Liver (tissue), 9 donors: ENCODE measurements around the gene MXRA8. TPM values are rescaled to one million over a fixed set of nuclear protein-coding genes. Genes with fewer than 3 reads are reported as not detected.

Experiments used
- DNase-seq: peaks from one replicate; pipeline ENCODE4 v3.0.0-alpha.2; 2017; ENCODE audit warnings: low spot score
- H3K27ac ChIP-seq, 2 donors: one replicate each; pipeline ENCODE4 v1.7.0; 2013; ENCODE audit warnings: inconsistent platforms in 2 of 2, low read length in 2 of 2, control low read depth in 1 of 2, low read depth in 1 of 2, mild to moderate bottlenecking in 1 of 2
- H3K27me3 ChIP-seq, 4 donors: one replicate each; pipeline versions ENCODE4 v1.6.1 to v1.7.0; 2013; ENCODE audit warnings: low read length in 3 of 4, inconsistent platforms in 1 of 4, mild to moderate bottlenecking in 1 of 4, moderate library complexity in 1 of 4; ENCODE audit not compliant: control insufficient read depth in 4 of 4, insufficient read depth in 4 of 4
- H3K36me3 ChIP-seq, 4 donors: one replicate each; pipeline versions ENCODE4 v1.6.1 to v1.7.0; 2013; ENCODE audit warnings: low read length in 3 of 4, mild to moderate bottlenecking in 3 of 4, low read depth in 1 of 4, moderate library complexity in 1 of 4; ENCODE audit not compliant: control insufficient read depth in 4 of 4, insufficient read depth in 3 of 4
- H3K4me1 ChIP-seq, 4 donors: one replicate each; pipeline versions ENCODE4 v1.6.1 to v1.7.0; 2013; ENCODE audit warnings: low read length in 3 of 4, mild to moderate bottlenecking in 3 of 4, moderate library complexity in 1 of 4; ENCODE audit not compliant: control insufficient read depth in 4 of 4, insufficient read depth in 4 of 4
- H3K4me3 ChIP-seq, 3 donors: one replicate each; pipeline versions ENCODE4 v1.6.1 to v1.7.0; 2013; ENCODE audit warnings: low read length in 3 of 3, control low read depth in 1 of 3, low read depth in 1 of 3, mild to moderate bottlenecking in 1 of 3
- H3K9ac ChIP-seq, 2 donors: one replicate each; pipeline ENCODE4 v1.7.0; 2013; ENCODE audit warnings: low read length in 2 of 2, mild to moderate bottlenecking in 2 of 2, moderate library complexity in 2 of 2, control low read depth in 1 of 2, low read depth in 1 of 2
- H3K9me3 ChIP-seq, 4 donors: one replicate each; pipeline versions ENCODE4 v1.6.1 to v1.7.0; 2013; ENCODE audit warnings: low read length in 3 of 4; ENCODE audit not compliant: control insufficient read depth in 4 of 4
- EGR1 ChIP-seq, 2 donors: IDR thresholded peaks; 2 replicates each; pipeline ENCODE4 v1.6.1; 2016 to 2018; ENCODE audit warnings: antibody characterized with exemption in 2 of 2, low read depth in 2 of 2
- FOXA1 ChIP-seq: IDR thresholded peaks from 2 replicates; pipeline ENCODE4 v1.6.1; 2016; ENCODE audit warnings: antibody characterized with exemption
- FOXA2 ChIP-seq: IDR thresholded peaks from 2 replicates; pipeline ENCODE4 v1.6.1; 2016; ENCODE audit warnings: antibody characterized with exemption
- GABPA ChIP-seq, 2 donors: IDR thresholded peaks in 1 of 2; conservative IDR thresholded peaks in 1 of 2; 2 replicates each; pipeline ENCODE4 v1.6.1; 2016; ENCODE audit warnings: antibody characterized with exemption in 2 of 2, mild to moderate bottlenecking in 1 of 2, moderate library complexity in 1 of 2
- HNF4A ChIP-seq, 2 donors: conservative IDR thresholded peaks; 2 replicates each; pipeline ENCODE4 v1.6.1; 2016; ENCODE audit warnings: antibody characterized with exemption in 2 of 2, mild to moderate bottlenecking in 2 of 2
- HNF4G ChIP-seq: IDR thresholded peaks from 2 replicates; pipeline ENCODE4 v1.6.1; 2016; ENCODE audit warnings: antibody characterized with exemption
- JUND ChIP-seq, 2 donors: IDR thresholded peaks; 2 replicates each; pipeline ENCODE4 v1.6.1; 2016; ENCODE audit warnings: antibody characterized with exemption in 2 of 2
- NR2F2 ChIP-seq: IDR thresholded peaks from 2 replicates; pipeline ENCODE4 v1.6.1; 2016; ENCODE audit warnings: antibody characterized with exemption
- RAD21 ChIP-seq, 2 donors: IDR thresholded peaks; 2 replicates each; pipeline ENCODE4 v1.6.1; 2016; ENCODE audit warnings: antibody characterized with exemption in 2 of 2, mild to moderate bottlenecking in 2 of 2
- RXRA ChIP-seq, 2 donors: IDR thresholded peaks; 2 replicates each; pipeline ENCODE4 v1.6.1; 2017 to 2018; ENCODE audit warnings: antibody characterized with exemption in 2 of 2, mild to moderate bottlenecking in 1 of 2
- SP1 ChIP-seq: IDR thresholded peaks from 2 replicates; pipeline ENCODE4 v1.6.1; 2018; ENCODE audit warnings: antibody characterized with exemption, mild to moderate bottlenecking
- TAF1 ChIP-seq: conservative IDR thresholded peaks from 2 replicates; pipeline ENCODE4 v1.6.1; 2016; ENCODE audit warnings: antibody characterized with exemption, mild to moderate bottlenecking
- YY1 ChIP-seq: IDR thresholded peaks from 2 replicates; pipeline ENCODE4 v1.6.1; 2016; ENCODE audit warnings: antibody characterized with exemption, mild to moderate bottlenecking
- WGBS: extraction: QIAGEN DNeasy Blood & Tissue Kit; methylation state at CpG from one replicate; pipeline ENCODE4 v1.1.7; 2013; 5-methylcytosine and 5-hydroxymethylcytosine counted together
- polyA plus RNA-seq, 2 donors: library from polyadenylated mRNA; stranded (reverse) in 1 of 2; unstranded in 1 of 2; fragments of 200-250 nt in 1 of 2; fragments of >200 nt in 1 of 2; fragmentation: Nextera tagmentation in 1 of 2; extraction: Ambion mirVana in 1 of 2; gene quantifications; one replicate each; pipeline versions ENCODE4 v1.2.1 to v1.2.3, GENCODE V29; 2013 to 2015
- total RNA-seq, 2 donors: library from RNA; depleted of rRNA; stranded (reverse); fragments of >200 nt; gene quantifications; one replicate each; pipeline ENCODE4 v1.2.3, GENCODE V29; 2014
- TF ChIP-seq, protein P1 (sequence below): IDR thresholded peaks from 2 replicates; pipeline ENCODE4 v1.6.1; 2016; ENCODE audit warnings: antibody characterized with exemption
- TF ChIP-seq, protein P2 (sequence below): IDR thresholded peaks from 2 replicates; pipeline ENCODE4 v1.6.1; 2016; ENCODE audit warnings: antibody characterized with exemption
- TF ChIP-seq, protein P3 (sequence below): IDR thresholded peaks from 2 replicates; pipeline ENCODE4 v1.6.1; 2016; ENCODE audit warnings: antibody characterized with exemption, mild to moderate bottlenecking
- TF ChIP-seq, protein P4 (sequence below): fragments of 150-350 bp; IDR thresholded peaks from 2 replicates; pipeline ENCODE4 v1.5.1; 2017; ENCODE audit warnings: improper control_type of control experiment, low read depth, low read length; ENCODE audit not compliant: missing input control
- TF ChIP-seq, protein P5 (sequence below): IDR thresholded peaks from 2 replicates; pipeline ENCODE4 v1.6.1; 2016; ENCODE audit warnings: antibody characterized with exemption
- donor health status: healthy.
- donor health status: healthy.
- donor health status: healthy.
- donor health status: healthy.
- donor health status: healthy.

The MXRA8 gene
- total and polyA plus RNA-seq, 4 donors, result 1.8 to 5.9 (median 4.2) TPM

DNA sequence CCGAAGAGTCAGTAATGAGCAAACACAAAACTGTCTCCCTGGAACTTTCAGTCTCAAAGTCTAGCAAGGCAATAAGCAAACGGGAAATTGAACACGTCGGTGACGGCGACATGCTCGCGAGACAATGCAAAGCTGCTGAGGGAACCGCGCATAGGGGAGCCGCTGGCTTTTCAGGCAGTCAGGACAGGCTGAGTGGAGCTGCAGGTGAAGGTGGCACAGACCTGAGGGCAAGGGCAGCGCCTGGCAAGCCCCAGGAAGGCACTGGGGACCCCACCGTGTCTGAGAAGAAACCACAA is 38.8 kb downstream of the MXRA8 start (continued):
- TF ChIP-seq, protein P1, sequence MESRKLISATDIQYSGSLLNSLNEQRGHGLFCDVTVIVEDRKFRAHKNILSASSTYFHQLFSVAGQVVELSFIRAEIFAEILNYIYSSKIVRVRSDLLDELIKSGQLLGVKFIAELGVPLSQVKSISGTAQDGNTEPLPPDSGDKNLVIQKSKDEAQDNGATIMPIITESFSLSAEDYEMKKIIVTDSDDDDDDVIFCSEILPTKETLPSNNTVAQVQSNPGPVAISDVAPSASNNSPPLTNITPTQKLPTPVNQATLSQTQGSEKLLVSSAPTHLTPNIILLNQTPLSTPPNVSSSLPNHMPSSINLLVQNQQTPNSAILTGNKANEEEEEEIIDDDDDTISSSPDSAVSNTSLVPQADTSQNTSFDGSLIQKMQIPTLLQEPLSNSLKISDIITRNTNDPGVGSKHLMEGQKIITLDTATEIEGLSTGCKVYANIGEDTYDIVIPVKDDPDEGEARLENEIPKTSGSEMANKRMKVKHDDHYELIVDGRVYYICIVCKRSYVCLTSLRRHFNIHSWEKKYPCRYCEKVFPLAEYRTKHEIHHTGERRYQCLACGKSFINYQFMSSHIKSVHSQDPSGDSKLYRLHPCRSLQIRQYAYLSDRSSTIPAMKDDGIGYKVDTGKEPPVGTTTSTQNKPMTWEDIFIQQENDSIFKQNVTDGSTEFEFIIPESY, result no peak
- TF ChIP-seq, protein P2, sequence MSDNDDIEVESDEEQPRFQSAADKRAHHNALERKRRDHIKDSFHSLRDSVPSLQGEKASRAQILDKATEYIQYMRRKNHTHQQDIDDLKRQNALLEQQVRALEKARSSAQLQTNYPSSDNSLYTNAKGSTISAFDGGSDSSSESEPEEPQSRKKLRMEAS, result no peak

DNA sequence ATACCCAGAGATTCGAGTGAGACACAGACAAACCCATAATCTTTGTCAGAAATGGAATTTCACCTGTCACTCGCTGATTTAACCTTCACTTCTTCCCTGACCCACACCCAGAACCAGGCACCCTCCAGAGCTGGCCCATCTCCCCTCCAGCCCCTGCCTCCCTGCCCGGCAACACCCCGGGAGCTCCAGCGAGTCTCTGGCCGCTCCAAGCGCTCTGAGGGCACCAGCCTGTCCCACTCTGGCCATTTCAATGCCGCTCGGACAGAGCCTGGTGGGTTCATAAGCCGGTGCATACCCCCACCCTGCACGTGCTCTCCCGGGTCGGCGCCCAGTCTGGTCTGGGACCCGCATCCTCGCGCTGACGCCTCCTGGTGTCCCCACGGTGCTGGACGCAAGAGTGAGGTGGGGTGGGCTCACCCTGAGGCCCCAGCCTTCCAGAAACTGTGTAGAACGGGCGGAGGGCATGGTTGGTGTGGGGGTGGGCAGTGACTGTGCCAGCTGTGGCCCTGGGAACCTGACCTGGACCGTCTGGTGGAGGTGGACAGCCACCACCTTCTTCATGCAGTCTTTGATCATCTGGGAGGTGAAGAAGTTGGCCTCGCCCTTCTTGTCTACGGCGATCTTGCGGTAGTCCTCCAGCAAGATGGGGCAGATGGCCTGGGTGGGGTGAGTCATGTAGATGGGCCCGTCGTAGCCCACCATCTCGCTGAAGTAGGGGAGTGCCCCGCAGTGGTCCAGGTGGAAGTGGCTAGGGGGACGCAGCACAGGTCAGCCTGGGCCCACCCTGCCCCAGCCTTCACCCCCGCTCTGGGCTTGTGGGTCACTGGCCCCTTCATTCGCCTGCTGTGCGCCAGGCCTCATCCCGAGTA is 39.3 kb downstream of the MXRA8 start:
- TF ChIP-seq FOXA1 (no peak), YY1 (no peak), JUND (IDR thresholded peaks at IDR 0.05) (no peak), TAF1 (no peak), EGR1 (IDR thresholded peaks at IDR 0.05; ENCODE audit: low read depth in 2 of 2) (no peak), GABPA (IDR thresholded peaks at IDR 0.05 in 1 of 2, conservative IDR thresholded peaks at IDR 0.05 in 1 of 2) (no peak), FOXA2 (no peak), RAD21 (IDR thresholded peaks at IDR 0.05) (no peak), RXRA (IDR thresholded peaks at IDR 0.05) (no peak), HNF4G (no peak), NR2F2 (no peak), HNF4A (conservative IDR thresholded peaks at IDR 0.05) (no peak), SP1 (no peak)
- TF ChIP-seq, protein P3, sequence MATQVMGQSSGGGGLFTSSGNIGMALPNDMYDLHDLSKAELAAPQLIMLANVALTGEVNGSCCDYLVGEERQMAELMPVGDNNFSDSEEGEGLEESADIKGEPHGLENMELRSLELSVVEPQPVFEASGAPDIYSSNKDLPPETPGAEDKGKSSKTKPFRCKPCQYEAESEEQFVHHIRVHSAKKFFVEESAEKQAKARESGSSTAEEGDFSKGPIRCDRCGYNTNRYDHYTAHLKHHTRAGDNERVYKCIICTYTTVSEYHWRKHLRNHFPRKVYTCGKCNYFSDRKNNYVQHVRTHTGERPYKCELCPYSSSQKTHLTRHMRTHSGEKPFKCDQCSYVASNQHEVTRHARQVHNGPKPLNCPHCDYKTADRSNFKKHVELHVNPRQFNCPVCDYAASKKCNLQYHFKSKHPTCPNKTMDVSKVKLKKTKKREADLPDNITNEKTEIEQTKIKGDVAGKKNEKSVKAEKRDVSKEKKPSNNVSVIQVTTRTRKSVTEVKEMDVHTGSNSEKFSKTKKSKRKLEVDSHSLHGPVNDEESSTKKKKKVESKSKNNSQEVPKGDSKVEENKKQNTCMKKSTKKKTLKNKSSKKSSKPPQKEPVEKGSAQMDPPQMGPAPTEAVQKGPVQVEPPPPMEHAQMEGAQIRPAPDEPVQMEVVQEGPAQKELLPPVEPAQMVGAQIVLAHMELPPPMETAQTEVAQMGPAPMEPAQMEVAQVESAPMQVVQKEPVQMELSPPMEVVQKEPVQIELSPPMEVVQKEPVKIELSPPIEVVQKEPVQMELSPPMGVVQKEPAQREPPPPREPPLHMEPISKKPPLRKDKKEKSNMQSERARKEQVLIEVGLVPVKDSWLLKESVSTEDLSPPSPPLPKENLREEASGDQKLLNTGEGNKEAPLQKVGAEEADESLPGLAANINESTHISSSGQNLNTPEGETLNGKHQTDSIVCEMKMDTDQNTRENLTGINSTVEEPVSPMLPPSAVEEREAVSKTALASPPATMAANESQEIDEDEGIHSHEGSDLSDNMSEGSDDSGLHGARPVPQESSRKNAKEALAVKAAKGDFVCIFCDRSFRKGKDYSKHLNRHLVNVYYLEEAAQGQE, result no peak
- TF ChIP-seq, protein P2, result no peak
- TF ChIP-seq, protein P1, result no peak
- TF ChIP-seq, protein P4, sequence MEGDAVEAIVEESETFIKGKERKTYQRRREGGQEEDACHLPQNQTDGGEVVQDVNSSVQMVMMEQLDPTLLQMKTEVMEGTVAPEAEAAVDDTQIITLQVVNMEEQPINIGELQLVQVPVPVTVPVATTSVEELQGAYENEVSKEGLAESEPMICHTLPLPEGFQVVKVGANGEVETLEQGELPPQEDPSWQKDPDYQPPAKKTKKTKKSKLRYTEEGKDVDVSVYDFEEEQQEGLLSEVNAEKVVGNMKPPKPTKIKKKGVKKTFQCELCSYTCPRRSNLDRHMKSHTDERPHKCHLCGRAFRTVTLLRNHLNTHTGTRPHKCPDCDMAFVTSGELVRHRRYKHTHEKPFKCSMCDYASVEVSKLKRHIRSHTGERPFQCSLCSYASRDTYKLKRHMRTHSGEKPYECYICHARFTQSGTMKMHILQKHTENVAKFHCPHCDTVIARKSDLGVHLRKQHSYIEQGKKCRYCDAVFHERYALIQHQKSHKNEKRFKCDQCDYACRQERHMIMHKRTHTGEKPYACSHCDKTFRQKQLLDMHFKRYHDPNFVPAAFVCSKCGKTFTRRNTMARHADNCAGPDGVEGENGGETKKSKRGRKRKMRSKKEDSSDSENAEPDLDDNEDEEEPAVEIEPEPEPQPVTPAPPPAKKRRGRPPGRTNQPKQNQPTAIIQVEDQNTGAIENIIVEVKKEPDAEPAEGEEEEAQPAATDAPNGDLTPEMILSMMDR, result no peak
- TF ChIP-seq, protein P5, sequence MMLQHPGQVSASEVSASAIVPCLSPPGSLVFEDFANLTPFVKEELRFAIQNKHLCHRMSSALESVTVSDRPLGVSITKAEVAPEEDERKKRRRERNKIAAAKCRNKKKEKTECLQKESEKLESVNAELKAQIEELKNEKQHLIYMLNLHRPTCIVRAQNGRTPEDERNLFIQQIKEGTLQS, result no peak
- Histone ChIP-seq H3K4me1 (peaks cover 3 to 20% (median 11%) of the 10 kb centered on the region in 4 donors), H3K27ac (no peak overlapping the region), H3K27me3 (no peaks in the 10 kb centered on the region), H3K9ac (no peak overlapping the region), H3K9me3 (no peaks in the 10 kb centered on the region), H3K4me3 (no peak overlapping the region), H3K36me3 (peaks cover 2 to 16% (median 7%) of the 10 kb centered on the region in 4 donors)
- no peak for DNase-seq
- WGBS, result 93% methylated on average over 36 of the region's 36 CpGs
